Measurements from ENCODE around the gene NLRC5.
"Not testable (repeated sequence)": the region's sequence is repeated elsewhere in the genome, so short reads cannot be mapped to it uniquely, and the experiment has no call there.

- TF ChIP-seq CTCF (IDR thresholded peaks at IDR 0.05; ENCODE audit: low read length); EZH2 (IDR thresholded peaks at IDR 0.05; ENCODE audit: borderline replicate concordance, low read length): not testable (repeated sequence)
Measured at GRCh38 chr16:57005597-57005996, 16.2 kb downstream of the NLRC5 start.

Measured in OCI-LY1 (cell line).